T-cell (primary cell): Measurements from ENCODE around the gene MAGEC1. TPM values are rescaled to one million over a fixed set of nuclear protein-coding genes. Genes with fewer than 3 reads are reported as not detected.

Experiments used
- ATAC-seq, 4 experiments: fragments of 200-7000 bp in 3 of 4; fragments of 150-1000 bp in 1 of 4; cut with Tn5 transposase; replicated peaks in 1 of 4; 1 replicate in 3 of 4; 2 replicates in 1 of 4; pipeline ENCODE4 v1.10.0; 2021; ENCODE audit warnings: moderate library complexity in 3 of 4, mild to moderate bottlenecking in 2 of 4, moderate number of reproducible peaks in 1 of 4
- CTCF ChIA-PET, 2 donors: fragments of 300-600 bp; sonication (Branson Sonifier 250); formaldehyde crosslinking; loops; one replicate each; lab custom pipeline; 2022; ENCODE audit warnings: antibody characterized with exemption in 2 of 2; lab: Charles Lee
- POLR2A ChIA-PET, 2 donors: fragments of 300-600 bp; sonication (Branson Sonifier 250); formaldehyde crosslinking; loops; one replicate each; lab custom pipeline; 2022; ENCODE audit warnings: antibody characterized with exemption in 2 of 2; lab: Charles Lee
- DNase-seq, 35 experiments: peaks; one replicate each; pipeline versions ENCODE4 v3.0.0 to v3.0.0-alpha.2; 2013 to 2023
- H3K27ac ChIP-seq: one replicate; pipeline ENCODE4 v1.5.1; 2013; ENCODE audit warnings: low read length
- H3K27me3 ChIP-seq, 2 experiments: replicated peaks in 1 of 2; 1 replicate in 1 of 2; 2 replicates in 1 of 2; pipeline versions ENCODE4 v1.6.1 to v1.7.0; 2013; ENCODE audit warnings: low read length in 1 of 2, mixed read lengths in 1 of 2; ENCODE audit not compliant: control insufficient read depth in 2 of 2, insufficient read depth in 2 of 2; ENCODE audit errors: extremely low read depth in 1 of 2
- H3K36me3 ChIP-seq, 2 donors: 1 replicate in 1 of 2; 2 replicates in 1 of 2; pipeline versions ENCODE4 v1.6.1 to v1.7.0; 2013; ENCODE audit warnings: low read length in 1 of 2; ENCODE audit not compliant: control insufficient read depth in 2 of 2, insufficient read depth in 1 of 2; ENCODE audit errors: extremely low read depth in 1 of 2
- H3K4me1 ChIP-seq, 2 experiments: 1 replicate in 1 of 2; 2 replicates in 1 of 2; pipeline versions ENCODE4 v1.6.1 to v1.7.0; 2013; ENCODE audit warnings: low read length in 2 of 2, mixed read lengths in 1 of 2; ENCODE audit not compliant: insufficient read depth in 2 of 2, control insufficient read depth in 1 of 2; ENCODE audit errors: extremely low read depth in 1 of 2
- H3K4me3 ChIP-seq, 2 donors: 1 replicate in 1 of 2; 2 replicates in 1 of 2; pipeline versions ENCODE4 v1.5.1 to v1.7.0; 2013; ENCODE audit warnings: mild to moderate bottlenecking in 2 of 2, low read length in 1 of 2, moderate library complexity in 1 of 2; ENCODE audit not compliant: control insufficient read depth in 1 of 2; ENCODE audit errors: extremely low read depth in 1 of 2
- H3K9me3 ChIP-seq: 2 replicates; pipeline ENCODE4 v1.7.0; 2013
- H3K27ac Mint-ChIP-seq, 2 donors: one replicate each; pipeline ENCODE4 v1.8.0; 2020 to 2021; ENCODE audit warnings: mild to moderate bottlenecking in 2 of 2, mixed read lengths in 2 of 2
- H3K27me3 Mint-ChIP-seq, 2 donors: one replicate each; pipeline ENCODE4 v1.8.0; 2021 to 2022; ENCODE audit warnings: mixed read lengths in 2 of 2
- H3K36me3 Mint-ChIP-seq: one replicate; pipeline ENCODE4 v1.8.0; 2021; ENCODE audit warnings: mixed read lengths
- H3K4me1 Mint-ChIP-seq, 3 donors: one replicate each; pipeline ENCODE4 v1.8.0; 2020 to 2022; ENCODE audit warnings: mixed read lengths in 3 of 3, mild to moderate bottlenecking in 1 of 3
- H3K4me3 Mint-ChIP-seq, 3 donors: one replicate each; pipeline ENCODE4 v1.8.0; 2020 to 2022; ENCODE audit warnings: mild to moderate bottlenecking in 3 of 3, mixed read lengths in 3 of 3, moderate library complexity in 3 of 3
- H3K9me3 Mint-ChIP-seq, 3 donors: one replicate each; pipeline ENCODE4 v1.8.0; 2020 to 2022; ENCODE audit warnings: mixed read lengths in 3 of 3
- WGBS: methylation state at CpG from one replicate; pipeline ENCODE4 v1.1.5; 2013; ENCODE audit warnings: missing lambda C conversion rate; ENCODE audit not compliant: insufficient coverage; 5-methylcytosine and 5-hydroxymethylcytosine counted together
- total RNA-seq, 35 experiments: library from RNA in 6 of 35; stranded (reverse) in 6 of 35; fragments of 120-200 nt in 1 of 35; gene quantifications; one replicate each; pipeline versions ENCODE4 v1.2.1 to v1.2.4 and lab custom pipeline; 2013 to 2026

MAGEC1 gene
- total RNA-seq, 5 donors from 2014 or later (not counting 1 experiment from before 2014, with no cell fraction given), result 0.09 TPM; not detected in 4

- Mint-ChIP-seq H3K27ac (no peak overlapping the region), H3K4me1 (no peaks in the 10 kb centered on the region), H3K4me3 (no peak overlapping the region), H3K36me3 (no peaks in the 10 kb centered on the region), H3K9me3 (peaks cover 0 to 4% (median 0%) of the 10 kb centered on the region in 3 donors), H3K27me3 (peaks cover 0 to 5% of the 10 kb centered on the region in 2 donors)
- Histone ChIP-seq H3K4me3 (no peak overlapping the region), H3K9me3 (no peaks in the 10 kb centered on the region), H3K27ac (no peak overlapping the region), H3K36me3 (no peaks in the 10 kb centered on the region), H3K4me1 (no peaks in the 10 kb centered on the region), H3K27me3 (no peaks in the 10 kb centered on the region)
- ChIA-PET POLR2A (no interaction called here), CTCF (no interaction called here)
- no peak for DNase-seq
- no CpG with 5 or more reads among the region's 4 CpGs for WGBS
- no peak for ATAC-seq
Observed at GRCh38 chrX:141902366-141902765, 1.3 kb upstream of the MAGEC1 start.

- H3K27ac Mint-ChIP-seq, result no peak overlapping the region
- CTCF ChIA-PET, result no interaction called here
- H3K36me3 ChIP-seq, result no peaks in the 10 kb centered on the region
- no peaks in the 10 kb centered on the region for H3K4me1 Mint-ChIP-seq
- H3K9me3 Mint-ChIP-seq, result peaks cover 0 to 4% (median 2%) of the 10 kb centered on the region in 3 donors
- WGBS, result no CpG with 5 or more reads among the region's 6 CpGs
- ATAC-seq, result no peak
- POLR2A ChIA-PET, result no interaction called here
- DNase-seq, result no peak
- no peaks in the 10 kb centered on the region for H3K9me3 ChIP-seq
- no peak overlapping the region for H3K4me3 ChIP-seq
- no peaks in the 10 kb centered on the region for H3K27me3 ChIP-seq
- H3K4me3 Mint-ChIP-seq, result no peak overlapping the region
- H3K4me1 ChIP-seq, result no peaks in the 10 kb centered on the region
- H3K36me3 Mint-ChIP-seq, result no peaks in the 10 kb centered on the region
- H3K27ac ChIP-seq, result no peak overlapping the region
- peaks cover 0 to 15% of the 10 kb centered on the region in 2 donors for H3K27me3 Mint-ChIP-seq
Observed at GRCh38 chrX:141904262-141904661, 568 bp downstream of the MAGEC1 start.

GRCh38 chrX:141917801-141918200 is 14.1 kb downstream of the MAGEC1 start:
- Mint-ChIP-seq H3K27me3 (no peaks in the 10 kb centered on the region), H3K27ac (no peak overlapping the region), H3K36me3 (no peaks in the 10 kb centered on the region), H3K9me3 (no peaks in the 10 kb centered on the region), H3K4me1 (no peaks in the 10 kb centered on the region), H3K4me3 (no peak overlapping the region)
- ChIA-PET CTCF (interaction anchor here in 1 of 2 donors (0.7 kb wide), 1 partner anchor 133 kb away, joined by 3 read pairs; no protein-coding TSS in a partner anchor), POLR2A (interaction anchor here in 1 of 2 donors (0.6 kb wide), 1 partner anchor 15 kb away, joined by 3 read pairs; no protein-coding TSS in a partner anchor)
- Histone ChIP-seq H3K36me3 (no peaks in the 10 kb centered on the region), H3K27ac (no peak overlapping the region), H3K27me3 (no peaks in the 10 kb centered on the region), H3K9me3 (no peaks in the 10 kb centered on the region), H3K4me1 (no peaks in the 10 kb centered on the region), H3K4me3 (no peak overlapping the region)
- no peak for DNase-seq
- no CpG with 5 or more reads among the region's 3 CpGs for WGBS
- no peak for ATAC-seq

- H3K4me3 Mint-ChIP-seq, result no peak overlapping the region
- no CpG with 5 or more reads among the region's 2 CpGs for WGBS
- ATAC-seq, result no peak
Observed at GRCh38 chrX:141924293-141924692, 20.6 kb downstream of the MAGEC1 start.

GRCh38 chrX:141928432-141928831 is 24.7 kb downstream of the MAGEC1 start:
- no peak overlapping the region for H3K4me3 ChIP-seq
- no peaks in the 10 kb centered on the region for H3K4me1 ChIP-seq
- no CpG with 5 or more reads among the region's 3 CpGs for WGBS
- H3K27me3 ChIP-seq, result no peaks in the 10 kb centered on the region
- no peak for ATAC-seq
- no peaks in the 10 kb centered on the region for H3K4me1 Mint-ChIP-seq
- no peaks in the 10 kb centered on the region for H3K9me3 ChIP-seq
- no peaks in the 10 kb centered on the region for H3K36me3 Mint-ChIP-seq
- no peak overlapping the region for H3K27ac Mint-ChIP-seq
- POLR2A ChIA-PET, result no interaction called here
- CTCF ChIA-PET, result no interaction called here
- H3K27ac ChIP-seq, result no peak overlapping the region
- H3K4me3 Mint-ChIP-seq, result no peak overlapping the region
- H3K27me3 Mint-ChIP-seq, result peaks cover 0 to 8% of the 10 kb centered on the region in 2 donors
- H3K9me3 Mint-ChIP-seq, result peaks cover 0 to 5% (median 3%) of the 10 kb centered on the region in 3 donors
- DNase-seq, result no peak
- no peaks in the 10 kb centered on the region for H3K36me3 ChIP-seq

More at GRCh38 chrX:141924293-141924692, 20.6 kb downstream of the MAGEC1 start:
- H3K36me3 Mint-ChIP-seq, result no peaks in the 10 kb centered on the region
- POLR2A ChIA-PET, result no interaction called here
- DNase-seq, result no peak
- no peaks in the 10 kb centered on the region for H3K9me3 ChIP-seq
- peaks cover 0 to 6% (median 0%) of the 10 kb centered on the region in 3 donors for H3K9me3 Mint-ChIP-seq
- no peaks in the 10 kb centered on the region for H3K36me3 ChIP-seq
- no peaks in the 10 kb centered on the region for H3K27me3 ChIP-seq
- no peak overlapping the region for H3K27ac Mint-ChIP-seq
- H3K27ac ChIP-seq, result no peak overlapping the region
- H3K4me1 Mint-ChIP-seq, result no peaks in the 10 kb centered on the region
- CTCF ChIA-PET, result no interaction called here
- no peak overlapping the region for H3K4me3 ChIP-seq
- no peaks in the 10 kb centered on the region for H3K4me1 ChIP-seq
- H3K27me3 Mint-ChIP-seq, result peaks cover 0 to 3% of the 10 kb centered on the region in 2 donors

GRCh38 chrX:141934059-141934641 is 30.5 kb downstream of the MAGEC1 start:
- ATAC-seq, result no peak
- no peak overlapping the region for H3K27ac Mint-ChIP-seq
- Histone ChIP-seq H3K4me3 (no peak overlapping the region), H3K27ac (no peak overlapping the region), H3K4me1 (no peaks in the 10 kb centered on the region), H3K27me3 (no peaks in the 10 kb centered on the region), H3K36me3 (no peaks in the 10 kb centered on the region), H3K9me3 (no peaks in the 10 kb centered on the region)
- H3K9me3 Mint-ChIP-seq, result peaks cover 0 to 5% (median 0%) of the 10 kb centered on the region in 3 donors
- H3K36me3 Mint-ChIP-seq, result no peaks in the 10 kb centered on the region
- CTCF ChIA-PET, result no interaction called here
- POLR2A ChIA-PET, result no interaction called here
- WGBS, result no CpG with 5 or more reads among the region's 2 CpGs
- peaks cover 0 to 9% of the 10 kb centered on the region in 2 donors for H3K27me3 Mint-ChIP-seq
- no peaks in the 10 kb centered on the region for H3K4me1 Mint-ChIP-seq
- H3K4me3 Mint-ChIP-seq, result no peak overlapping the region
- no peak for DNase-seq
